DOHH2 (cell line): Measurements from ENCODE around the gene TLE5.

ENCODE experiments used
- H3F3A ChIP-seq: fragments of 200-600 bp; sonication (generic), shearing (Covaris generic); 2 replicates; pipeline ENCODE4 v1.6.0; 2016; ENCODE audit warnings: antibody characterized with exemption, mild to moderate bottlenecking; ENCODE audit not compliant: control insufficient read depth, insufficient read depth
- H3K27ac ChIP-seq: fragments of 200-600 bp; sonication (generic); 2 replicates; pipeline ENCODE4 v1.5.1; 2014; ENCODE audit warnings: low read depth, mild to moderate bottlenecking, low read length, moderate library complexity
- H3K27me3 ChIP-seq: fragments of 200-600 bp; sonication (generic); 2 replicates; pipeline ENCODE4 v1.6.1; 2014; ENCODE audit warnings: mild to moderate bottlenecking, low read length, mixed read lengths; ENCODE audit not compliant: control insufficient read depth
- H3K36me3 ChIP-seq: fragments of 200-600 bp; sonication (generic); 2 replicates; pipeline ENCODE4 v1.6.1; 2014; ENCODE audit warnings: mild to moderate bottlenecking, low read length, moderate library complexity, mixed read lengths; ENCODE audit not compliant: control insufficient read depth
- H3K4me1 ChIP-seq: fragments of 200-600 bp; sonication (generic); 2 replicates; pipeline ENCODE4 v1.6.1; 2014; ENCODE audit warnings: mild to moderate bottlenecking, low read length, mixed read lengths; ENCODE audit not compliant: control insufficient read depth
- H3K4me2 ChIP-seq: fragments of 200-600 bp; sonication (generic); 2 replicates; pipeline ENCODE4 v1.6.0; 2014; ENCODE audit warnings: mild to moderate bottlenecking, low read length, moderate library complexity
- H3K4me3 ChIP-seq: fragments of 200-600 bp; sonication (generic); 2 replicates; pipeline ENCODE4 v1.5.1; 2014; ENCODE audit warnings: mild to moderate bottlenecking, low read length, mixed read lengths
- H3K79me2 ChIP-seq: fragments of 200-600 bp; sonication (generic); 2 replicates; pipeline ENCODE4 v1.6.1; 2014; ENCODE audit warnings: mild to moderate bottlenecking, low read length, mixed read lengths; ENCODE audit not compliant: control insufficient read depth
- H3K9me2 ChIP-seq: fragments of 200-600 bp; sonication (generic); replicated peaks from 2 replicates; pipeline ENCODE4 v1.6.1; 2014; ENCODE audit warnings: mild to moderate bottlenecking, low read length, mixed read lengths; ENCODE audit not compliant: control insufficient read depth
- H3K9me3 ChIP-seq: fragments of 200-600 bp; sonication (generic); 2 replicates; pipeline ENCODE4 v1.6.1; 2014; ENCODE audit warnings: antibody characterized with exemption, low read length, mixed read lengths; ENCODE audit not compliant: control insufficient read depth, insufficient read depth
- H4K20me1 ChIP-seq: fragments of 200-600 bp; sonication (generic); 2 replicates; pipeline ENCODE4 v1.6.0; 2014; ENCODE audit warnings: low read depth, mild to moderate bottlenecking, antibody characterized with exemption, low read length, moderate library complexity; ENCODE audit not compliant: control insufficient read depth, insufficient read depth
- EZH2phosphoT487 ChIP-seq: fragments of 200-600 bp; sonication (generic); IDR thresholded peaks from 2 replicates; pipeline ENCODE4 v1.6.1; 2017; ENCODE audit warnings: borderline replicate concordance, mild to moderate bottlenecking, antibody characterized with exemption, low read length, moderate library complexity, mixed read lengths
- TF ChIP-seq, protein P1 (sequence below): fragments of 200-600 bp; sonication (generic); IDR thresholded peaks from one replicate; pipeline ENCODE4 v1.5.1; 2014; ENCODE audit warnings: antibody characterized with exemption, mild to moderate bottlenecking, low read depth, low read length; ENCODE audit not compliant: poor library complexity, severe bottlenecking

Gene TLE5

DNA sequence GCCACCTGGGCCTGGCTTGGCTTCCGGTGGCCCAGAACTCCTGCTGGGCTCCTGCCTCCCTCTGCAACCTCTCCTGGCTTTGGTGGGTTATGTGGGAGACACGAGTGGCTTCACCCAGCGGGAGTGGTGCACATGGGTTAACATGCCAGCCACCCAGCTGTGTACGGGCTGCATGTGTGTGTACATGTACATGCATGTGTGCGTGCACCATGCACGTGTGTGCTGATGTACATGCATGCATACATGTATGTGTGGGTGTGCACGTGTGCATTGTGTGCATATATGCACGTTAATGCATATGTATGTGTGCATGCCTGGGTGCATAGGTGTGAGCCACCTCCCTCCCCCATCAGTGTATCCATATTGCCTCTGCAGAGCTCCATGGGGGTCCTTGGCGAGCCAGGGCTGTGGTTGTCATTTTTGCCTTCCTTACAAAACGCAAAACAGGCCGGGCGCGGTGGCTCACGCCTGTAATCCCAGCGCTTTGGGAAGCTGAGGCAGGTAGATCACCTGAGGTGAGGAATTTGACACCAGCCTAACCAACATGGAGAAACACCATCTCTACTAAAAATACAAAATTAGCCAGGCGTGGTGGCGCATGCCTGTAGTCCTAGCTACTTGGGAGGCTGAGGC lies 44.3 kb upstream of the TLE5 start:
- TF ChIP-seq EZH2phosphoT487 = no peak
- TF ChIP-seq, protein P1, sequence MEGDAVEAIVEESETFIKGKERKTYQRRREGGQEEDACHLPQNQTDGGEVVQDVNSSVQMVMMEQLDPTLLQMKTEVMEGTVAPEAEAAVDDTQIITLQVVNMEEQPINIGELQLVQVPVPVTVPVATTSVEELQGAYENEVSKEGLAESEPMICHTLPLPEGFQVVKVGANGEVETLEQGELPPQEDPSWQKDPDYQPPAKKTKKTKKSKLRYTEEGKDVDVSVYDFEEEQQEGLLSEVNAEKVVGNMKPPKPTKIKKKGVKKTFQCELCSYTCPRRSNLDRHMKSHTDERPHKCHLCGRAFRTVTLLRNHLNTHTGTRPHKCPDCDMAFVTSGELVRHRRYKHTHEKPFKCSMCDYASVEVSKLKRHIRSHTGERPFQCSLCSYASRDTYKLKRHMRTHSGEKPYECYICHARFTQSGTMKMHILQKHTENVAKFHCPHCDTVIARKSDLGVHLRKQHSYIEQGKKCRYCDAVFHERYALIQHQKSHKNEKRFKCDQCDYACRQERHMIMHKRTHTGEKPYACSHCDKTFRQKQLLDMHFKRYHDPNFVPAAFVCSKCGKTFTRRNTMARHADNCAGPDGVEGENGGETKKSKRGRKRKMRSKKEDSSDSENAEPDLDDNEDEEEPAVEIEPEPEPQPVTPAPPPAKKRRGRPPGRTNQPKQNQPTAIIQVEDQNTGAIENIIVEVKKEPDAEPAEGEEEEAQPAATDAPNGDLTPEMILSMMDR = no peak
- Histone ChIP-seq H3K4me1 (peaks cover 11% of the 10 kb centered on the region), H3K79me2 (peaks cover 6% of the 10 kb centered on the region; the same call in 1 of the 2 replicates), H3K4me3 (no peak overlapping the region), H4K20me1 (peaks cover 5% of the 10 kb centered on the region; the same call in 1 of the 2 replicates), H3K27me3 (no peaks in the 10 kb centered on the region), H3F3A (no peaks in the 10 kb centered on the region), H3K36me3 (no peaks in the 10 kb centered on the region), H3K27ac (no peak overlapping the region), H3K4me2 (no peak overlapping the region), H3K9me3 (no peaks in the 10 kb centered on the region), H3K9me2 (no peaks in the 10 kb centered on the region)

DNA sequence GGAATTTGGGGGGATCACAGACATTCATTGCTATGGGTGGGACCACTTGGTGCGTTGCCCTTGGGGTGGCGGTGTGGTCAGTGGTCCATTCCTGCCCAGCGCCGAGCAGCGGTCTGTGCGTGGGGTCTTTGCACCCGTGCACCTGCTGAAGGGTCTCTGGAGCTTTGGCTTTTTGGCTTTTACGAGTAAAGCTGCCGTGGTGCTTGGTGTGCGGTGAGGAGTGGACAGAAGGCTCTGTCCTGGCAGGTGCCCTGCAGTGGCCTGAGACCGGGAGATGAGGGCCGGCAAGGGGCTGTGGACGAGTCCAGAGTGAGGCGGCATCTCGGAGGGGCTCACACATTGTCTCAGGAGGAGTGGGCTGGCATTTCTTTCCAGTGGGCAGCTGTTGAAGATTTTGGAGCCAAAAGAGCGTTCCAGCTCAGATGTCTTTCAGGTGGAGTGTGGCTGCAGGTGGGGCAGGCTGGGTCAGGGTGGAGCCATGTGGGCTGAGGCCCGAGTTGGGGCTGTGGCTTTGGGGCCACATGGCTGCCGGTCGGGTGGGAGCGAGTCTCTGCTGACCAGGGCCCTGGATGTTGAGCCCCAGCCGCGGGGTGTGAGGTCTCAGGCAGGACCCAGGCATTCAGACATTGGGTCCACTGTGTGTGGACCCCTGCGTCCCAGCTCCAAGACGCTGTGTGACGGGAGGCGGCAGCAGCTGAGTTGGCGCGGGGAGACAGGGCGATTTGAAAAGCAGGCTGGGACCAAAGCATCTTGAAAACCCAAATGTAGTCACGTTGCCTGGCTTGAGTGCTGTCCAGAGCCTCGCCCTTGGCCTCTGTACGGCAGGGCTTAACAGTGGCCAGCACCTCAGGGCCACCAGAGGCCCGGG lies 43.6 kb upstream of the TLE5 start:
- H3K4me1 ChIP-seq = peaks cover 11% of the 10 kb centered on the region
- peaks cover 5% of the 10 kb centered on the region; the same call in 1 of the 2 replicates for H4K20me1 ChIP-seq
- no peaks in the 10 kb centered on the region for H3K9me2 ChIP-seq
- H3F3A ChIP-seq = no peaks in the 10 kb centered on the region
- H3K79me2 ChIP-seq = peaks cover 6% of the 10 kb centered on the region; the same call in 1 of the 2 replicates
- H3K27ac ChIP-seq = no peak overlapping the region
- H3K36me3 ChIP-seq = no peaks in the 10 kb centered on the region
- H3K4me3 ChIP-seq = no peak overlapping the region
- H3K27me3 ChIP-seq = no peaks in the 10 kb centered on the region
- H3K9me3 ChIP-seq = no peaks in the 10 kb centered on the region
- no peak overlapping the region for H3K4me2 ChIP-seq
- TF ChIP-seq, protein P1 = no peak
- TF ChIP-seq EZH2phosphoT487 = no peak

DNA sequence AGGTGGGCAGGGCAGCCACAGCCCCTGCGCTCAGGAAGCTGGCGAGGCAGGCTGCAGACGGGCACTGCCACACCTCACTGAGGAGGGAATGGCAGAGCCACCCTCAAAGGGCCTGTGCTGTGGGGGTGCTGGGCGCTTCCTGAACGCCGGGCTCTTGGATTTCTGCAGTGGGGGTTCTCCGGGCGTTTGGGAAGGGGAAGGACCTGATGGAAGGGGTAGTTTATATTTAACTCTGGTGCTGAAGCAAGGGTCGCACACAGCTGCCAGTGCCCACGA lies 42.4 kb upstream of the TLE5 start:
- peaks cover 14% of the 10 kb centered on the region; the same call in 1 of the 2 replicates for H3K79me2 ChIP-seq
- no peaks in the 10 kb centered on the region for H3K9me3 ChIP-seq
- H3K36me3 ChIP-seq = no peaks in the 10 kb centered on the region
- peaks cover 11% of the 10 kb centered on the region for H3K4me1 ChIP-seq
- H4K20me1 ChIP-seq = peaks cover 5% of the 10 kb centered on the region; the same call in 1 of the 2 replicates
- TF ChIP-seq, protein P1 = no peak
- no peak for TF ChIP-seq EZH2phosphoT487
- H3K27me3 ChIP-seq = no peaks in the 10 kb centered on the region
- no peaks in the 10 kb centered on the region for H3F3A ChIP-seq
- no peak overlapping the region for H3K4me2 ChIP-seq
- no peak overlapping the region for H3K4me3 ChIP-seq
- no peak overlapping the region for H3K27ac ChIP-seq
- H3K9me2 ChIP-seq = no peaks in the 10 kb centered on the region
